Kidney glomerular epithelial cell (primary cell): ENCODE results near the gene PHF24.

Experiments
- DNase-seq: peaks from one replicate; lab custom pipeline; 2025; lab: John Stamatoyannopoulos, UW

The PHF24 gene

GRCh38 chr9:34983209-34983608 lies 25.1 kb downstream of the PHF24 start:
- no peak for DNase-seq

- DNase-seq: no peak
Observed at GRCh38 chr9:34984049-34984448, 26.0 kb downstream of the PHF24 start.

- DNase-seq: peak; percentile 54
Observed at GRCh38 chr9:34985311-34985899, 27.3 kb downstream of the PHF24 start.

GRCh38 chr9:34986540-34987047 lies 28.5 kb downstream of the PHF24 start:
- DNase-seq: no peak

GRCh38 chr9:34987160-34987901 lies 29.2 kb downstream of the PHF24 start:
- DNase-seq: no peak

GRCh38 chr9:34988218-34989002 lies 30.3 kb downstream of the PHF24 start:
- DNase-seq: no peak

GRCh38 chr9:34989003-34989945 lies 31.2 kb downstream of the PHF24 start, which contains the start of gene DNAJB5:
Gene DNAJB5, plus strand, starts transcription at chr9:34989745. Its CDS starts 886 bp downstream, at chr9:34990631.
- peak; percentile 98 for DNase-seq

GRCh38 chr9:34989946-34990635 lies 32.0 kb downstream of the PHF24 start:
- no peak for DNase-seq

- no peak for DNase-seq
Observed at GRCh38 chr9:34990908-34991606, 33.0 kb downstream of the PHF24 start.

- DNase-seq: no peak
Observed at GRCh38 chr9:34991607-34992375, 33.7 kb downstream of the PHF24 start.

GRCh38 chr9:34992376-34992951 lies 34.4 kb downstream of the PHF24 start:
- peak; percentile 81 for DNase-seq

GRCh38 chr9:34993502-34994259 lies 35.6 kb downstream of the PHF24 start:
- no peak for DNase-seq

- peak; percentile 57 for DNase-seq
Observed at GRCh38 chr9:34994260-34994899, 36.3 kb downstream of the PHF24 start.

- no peak for DNase-seq
Observed at GRCh38 chr9:34994900-34995669, 37.0 kb downstream of the PHF24 start.

- DNase-seq: no peak
Observed at GRCh38 chr9:34995670-34996060, 37.6 kb downstream of the PHF24 start.

GRCh38 chr9:34996181-34996904 lies 38.3 kb downstream of the PHF24 start:
- no peak for DNase-seq
